Peyer's patch (tissue), 4 donors: ENCODE data around the gene SH3BGRL2. TPM values are rescaled to one million over a fixed set of nuclear protein-coding genes. Genes with fewer than 3 reads are reported as not detected.

Experiments
- DNase-seq, 3 donors: peaks; one replicate each; pipeline ENCODE4 v3.0.0-alpha.2; 2017 to 2019
- H3K27ac ChIP-seq, 4 donors: fragments of 200-600 bp; sonication (generic); one replicate each; pipeline ENCODE4 v1.5.1; 2016 to 2019
- H3K27me3 ChIP-seq, 2 donors: fragments of 200-600 bp; sonication (generic); one replicate each; pipeline ENCODE4 v1.5.1; 2019
- H3K36me3 ChIP-seq, 3 donors: fragments of 200-600 bp; sonication (generic); one replicate each; pipeline ENCODE4 v1.5.1; 2016 to 2019
- H3K4me1 ChIP-seq, 4 donors: fragments of 200-600 bp; sonication (generic); one replicate each; pipeline ENCODE4 v1.5.1; 2016 to 2019
- H3K4me3 ChIP-seq, 4 donors: fragments of 200-600 bp; sonication (generic); 1 replicate in 3 of 4; 2 replicates in 1 of 4; pipeline ENCODE4 v1.5.1; 2016 to 2019; ENCODE audit warnings: mild to moderate bottlenecking in 1 of 4
- H3K9me3 ChIP-seq, 4 donors: fragments of 200-600 bp; sonication (generic); one replicate each; pipeline ENCODE4 v1.5.1; 2016 to 2019; ENCODE audit warnings: mild to moderate bottlenecking in 1 of 4
- POLR2A ChIP-seq, 2 donors: fragments of 450-650 bp; IDR thresholded peaks; one replicate each; pipeline ENCODE4 v1.5.1; 2017; ENCODE audit warnings: antibody characterized with exemption in 2 of 2, mild to moderate bottlenecking in 2 of 2, moderate library complexity in 2 of 2
- total RNA-seq, 4 donors: library from RNA; depleted of rRNA; stranded (reverse); fragments of >200 nt; gene quantifications; one replicate each; pipeline ENCODE4 v1.1.0, GENCODE V29; 2016
- TF ChIP-seq, protein P1 (sequence below), 6 experiments: fragments of 450-650 bp in 4 of 6; fragments of 200-600 bp in 2 of 6; sonication (generic) in 1 of 6; IDR thresholded peaks; one replicate each; pipeline ENCODE4 v1.5.1; 2017 to 2019; ENCODE audit warnings: antibody characterized with exemption in 6 of 6, mild to moderate bottlenecking in 3 of 6, moderate library complexity in 1 of 6

Gene SH3BGRL2
- total RNA-seq, 4 donors from 2014 or later: 54.5 to 114 (median 84.8) TPM

DNA sequence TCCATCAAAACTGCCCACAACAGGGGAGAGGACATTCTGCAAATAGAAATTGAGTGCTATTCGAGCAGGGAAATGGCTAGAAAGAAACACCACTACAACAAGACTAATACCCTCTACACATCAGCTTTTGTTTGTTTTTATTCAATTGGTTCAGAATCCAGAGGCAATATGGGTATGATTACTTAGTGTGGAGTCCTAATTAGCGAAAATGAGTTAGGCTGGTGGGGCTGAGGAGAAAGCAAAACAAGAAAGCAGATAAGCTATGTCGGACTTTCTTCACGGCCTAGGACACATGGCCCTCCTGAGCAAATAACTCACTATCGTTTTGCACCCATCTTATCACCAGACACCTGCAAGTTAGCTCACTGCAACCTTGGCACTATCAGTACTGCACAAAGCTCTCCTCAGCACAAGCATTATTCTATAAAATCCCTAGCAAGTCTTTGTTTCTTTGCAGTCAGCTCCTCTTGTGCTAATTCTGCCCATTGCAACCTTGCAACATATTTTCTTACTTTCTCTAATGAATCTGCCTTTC lies 31.3 kb upstream of the SH3BGRL2 start:
- Histone ChIP-seq H3K4me1 (no peaks in the 10 kb centered on the region), H3K27ac (no peak overlapping the region), H3K4me3 (no peak overlapping the region), H3K9me3 (no peaks in the 10 kb centered on the region), H3K27me3 (no peaks in the 10 kb centered on the region), H3K36me3 (no peaks in the 10 kb centered on the region)
- DNase-seq: no peak
- no peak for TF ChIP-seq POLR2A (IDR thresholded peaks at IDR 0.05)
- TF ChIP-seq, protein P1, sequence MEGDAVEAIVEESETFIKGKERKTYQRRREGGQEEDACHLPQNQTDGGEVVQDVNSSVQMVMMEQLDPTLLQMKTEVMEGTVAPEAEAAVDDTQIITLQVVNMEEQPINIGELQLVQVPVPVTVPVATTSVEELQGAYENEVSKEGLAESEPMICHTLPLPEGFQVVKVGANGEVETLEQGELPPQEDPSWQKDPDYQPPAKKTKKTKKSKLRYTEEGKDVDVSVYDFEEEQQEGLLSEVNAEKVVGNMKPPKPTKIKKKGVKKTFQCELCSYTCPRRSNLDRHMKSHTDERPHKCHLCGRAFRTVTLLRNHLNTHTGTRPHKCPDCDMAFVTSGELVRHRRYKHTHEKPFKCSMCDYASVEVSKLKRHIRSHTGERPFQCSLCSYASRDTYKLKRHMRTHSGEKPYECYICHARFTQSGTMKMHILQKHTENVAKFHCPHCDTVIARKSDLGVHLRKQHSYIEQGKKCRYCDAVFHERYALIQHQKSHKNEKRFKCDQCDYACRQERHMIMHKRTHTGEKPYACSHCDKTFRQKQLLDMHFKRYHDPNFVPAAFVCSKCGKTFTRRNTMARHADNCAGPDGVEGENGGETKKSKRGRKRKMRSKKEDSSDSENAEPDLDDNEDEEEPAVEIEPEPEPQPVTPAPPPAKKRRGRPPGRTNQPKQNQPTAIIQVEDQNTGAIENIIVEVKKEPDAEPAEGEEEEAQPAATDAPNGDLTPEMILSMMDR (IDR thresholded peaks at IDR 0.05): no peak

DNA sequence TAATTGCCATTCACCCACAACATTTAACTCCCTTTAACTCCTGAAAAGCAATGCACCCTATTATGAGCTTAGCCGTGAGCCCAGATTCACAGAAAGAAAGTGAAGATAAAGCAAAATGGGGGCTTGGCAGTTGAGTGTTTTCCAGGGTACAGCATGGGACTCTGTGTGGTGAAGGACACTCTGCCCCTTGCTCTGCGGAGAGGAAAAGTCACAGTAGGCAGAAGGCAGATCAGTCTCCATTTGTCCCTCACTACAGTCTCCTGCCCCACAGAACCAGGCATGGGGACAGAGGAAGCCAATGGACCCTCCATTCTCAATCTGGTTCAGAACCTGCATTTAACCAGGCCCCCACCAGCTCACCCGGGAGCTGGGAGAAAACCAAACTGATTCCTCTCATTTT lies 30.8 kb upstream of the SH3BGRL2 start:
- H3K4me3 ChIP-seq: no peak overlapping the region
- no peak for TF ChIP-seq POLR2A (IDR thresholded peaks at IDR 0.05)
- TF ChIP-seq, protein P1 (IDR thresholded peaks at IDR 0.05): no peak
- H3K36me3 ChIP-seq: no peaks in the 10 kb centered on the region
- H3K27me3 ChIP-seq: no peaks in the 10 kb centered on the region
- H3K4me1 ChIP-seq: no peaks in the 10 kb centered on the region
- H3K27ac ChIP-seq: no peak overlapping the region
- no peaks in the 10 kb centered on the region for H3K9me3 ChIP-seq
- no peak for DNase-seq

DNA sequence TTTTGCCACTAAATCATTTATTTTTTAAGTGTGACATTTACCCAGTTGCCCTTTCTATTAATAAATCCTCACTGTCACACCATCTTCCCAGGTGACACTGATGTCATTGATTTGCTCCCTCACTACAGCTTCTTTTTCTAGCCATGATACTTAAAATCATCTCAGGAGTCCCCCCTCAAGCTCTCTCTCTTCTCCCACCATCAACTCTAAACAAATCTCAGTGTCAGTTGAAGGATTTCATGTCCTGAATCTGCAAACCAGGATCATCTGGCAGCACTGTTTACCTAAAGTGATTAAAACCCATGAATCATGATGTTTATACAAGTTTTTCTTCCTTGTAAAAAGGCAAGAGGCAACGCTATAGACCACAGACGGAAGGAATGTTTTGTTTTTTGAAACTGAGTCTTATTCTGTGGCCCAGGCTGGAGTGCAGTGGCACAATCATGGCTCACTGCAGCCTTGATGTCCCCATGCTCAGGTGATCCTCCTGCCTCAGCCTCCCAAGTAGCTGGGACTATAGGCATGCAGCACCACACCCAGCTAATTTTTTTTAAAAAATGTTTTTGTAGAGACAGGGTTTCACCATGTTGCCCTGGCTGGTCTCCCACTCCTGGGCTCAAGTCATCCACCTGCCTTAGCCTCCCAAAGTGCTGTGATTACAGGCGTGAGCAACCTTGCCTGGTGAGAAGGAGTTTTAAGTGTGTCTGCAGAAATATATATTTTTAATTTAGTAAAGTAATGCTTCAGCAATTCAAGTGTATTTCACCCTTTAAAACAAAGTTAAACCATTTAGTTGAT lies 30.1 kb upstream of the SH3BGRL2 start:
- DNase-seq: no peak
- H3K9me3 ChIP-seq: no peaks in the 10 kb centered on the region
- no peaks in the 10 kb centered on the region for H3K4me1 ChIP-seq
- H3K27ac ChIP-seq: peak overlapping the region in 1 of 4 donors; percentile 22
- H3K36me3 ChIP-seq: no peaks in the 10 kb centered on the region
- TF ChIP-seq POLR2A (IDR thresholded peaks at IDR 0.05): no peak
- H3K27me3 ChIP-seq: no peaks in the 10 kb centered on the region
- H3K4me3 ChIP-seq: no peak overlapping the region

DNA sequence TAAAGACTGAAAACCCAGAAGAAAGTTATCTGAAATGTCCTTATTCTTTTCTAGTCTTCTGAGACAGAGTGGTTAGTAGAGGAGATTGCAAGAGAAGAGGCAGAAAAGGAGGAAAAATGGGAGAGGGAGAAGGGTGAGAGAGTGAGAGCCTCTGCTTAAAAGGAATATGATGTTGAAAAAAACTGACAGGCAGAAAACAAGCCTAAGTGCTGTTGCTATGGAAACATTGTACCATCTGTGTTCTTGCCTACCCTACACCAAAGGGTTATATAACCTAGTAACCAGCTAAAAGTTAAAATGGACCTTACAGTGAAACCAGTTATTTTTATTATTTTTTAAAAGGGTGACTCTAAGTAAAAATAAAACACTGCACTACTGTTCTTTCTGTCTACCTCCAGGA lies 28.3 kb upstream of the SH3BGRL2 start:
- Histone ChIP-seq H3K36me3 (no peaks in the 10 kb centered on the region), H3K4me1 (peaks cover 0 to 1% (median 0%) of the 10 kb centered on the region in 4 donors), H3K9me3 (no peaks in the 10 kb centered on the region), H3K27me3 (no peaks in the 10 kb centered on the region), H3K4me3 (no peak overlapping the region), H3K27ac (no peak overlapping the region)
- TF ChIP-seq, protein P1 (IDR thresholded peaks at IDR 0.05): no peak
- no peak for DNase-seq

DNA sequence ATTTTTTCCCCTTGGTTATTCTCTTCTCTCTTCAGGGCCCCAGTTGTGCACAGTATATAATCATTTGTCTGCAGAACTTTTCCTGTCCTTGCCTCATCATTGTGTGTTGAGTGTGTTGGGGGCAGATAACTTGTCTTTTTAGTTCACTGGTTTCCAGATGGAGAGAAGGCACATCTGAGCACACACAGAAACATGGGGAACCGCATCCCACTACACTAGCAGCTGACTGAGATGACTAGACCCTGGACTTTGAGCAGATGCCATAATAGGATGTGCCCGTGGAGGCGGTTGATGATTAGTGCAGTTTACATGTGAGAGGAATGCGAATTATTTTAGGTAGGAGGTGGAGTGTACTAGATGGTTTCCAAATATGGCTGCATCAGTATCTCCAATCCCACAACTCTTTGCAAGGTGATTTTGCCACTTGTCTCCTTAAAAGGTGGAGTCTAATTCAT lies 26.5 kb upstream of the SH3BGRL2 start:
- H3K4me1 ChIP-seq: peaks cover 0 to 17% (median 0%) of the 10 kb centered on the region in 4 donors
- H3K9me3 ChIP-seq: no peaks in the 10 kb centered on the region
- peak in 1 of 3 donors; percentile 57 for DNase-seq
- H3K27me3 ChIP-seq: no peaks in the 10 kb centered on the region
- no peaks in the 10 kb centered on the region for H3K36me3 ChIP-seq
- no peak overlapping the region for H3K27ac ChIP-seq
- H3K4me3 ChIP-seq: no peak overlapping the region
- TF ChIP-seq, protein P1 (IDR thresholded peaks at IDR 0.05): no peak
- no peak for TF ChIP-seq POLR2A (IDR thresholded peaks at IDR 0.05)

DNA sequence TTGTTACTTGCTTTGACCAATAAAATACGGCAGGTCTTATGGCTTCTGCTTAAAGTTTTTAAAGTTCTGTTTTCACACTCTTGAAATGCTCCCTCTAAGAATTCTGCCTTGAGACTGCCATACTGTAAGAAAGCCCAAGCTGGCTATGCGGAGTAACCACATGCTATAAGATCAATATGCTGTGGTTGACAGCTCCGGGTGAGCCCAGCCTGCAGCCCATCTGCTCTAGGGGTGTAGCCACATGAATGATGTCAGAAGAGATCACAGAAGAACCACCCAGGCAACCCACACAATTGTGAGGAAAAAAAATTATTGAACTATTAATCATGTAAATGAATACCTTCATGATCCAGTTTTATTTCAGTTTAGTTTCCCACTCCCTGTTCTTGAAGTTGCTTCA lies 26.1 kb upstream of the SH3BGRL2 start:
- no peak for TF ChIP-seq POLR2A (IDR thresholded peaks at IDR 0.05)
- TF ChIP-seq, protein P1 (IDR thresholded peaks at IDR 0.05): no peak
- no peaks in the 10 kb centered on the region for H3K27me3 ChIP-seq

More for the DNA sequence above, 26.1 kb upstream of the SH3BGRL2 start:
- no peaks in the 10 kb centered on the region for H3K36me3 ChIP-seq
- peaks cover 0 to 17% (median 0%) of the 10 kb centered on the region in 4 donors for H3K4me1 ChIP-seq
- no peak overlapping the region for H3K27ac ChIP-seq
- H3K9me3 ChIP-seq: no peaks in the 10 kb centered on the region
- H3K4me3 ChIP-seq: no peak overlapping the region
- no peak for DNase-seq
